22Rv1 (cell line): ENCODE measurements around the gene RNPEP.
A peak's percentile ranks its signal among the peaks of the same experiment; 100 is the strongest.
"Not testable (repeated sequence)": the region's sequence is repeated elsewhere in the genome, so short reads cannot be mapped to it uniquely, and the experiment has no call there.

Experiments used
- H3K27ac ChIP-seq: fragments of 450-650 bp; 2 replicates; pipeline ENCODE4 v1.5.1; 2017
- ZFX ChIP-seq: fragments of 450-650 bp; IDR thresholded peaks from 2 replicates; pipeline ENCODE4 v1.6.1; 2017; ENCODE audit warnings: antibody characterized with exemption, borderline replicate concordance
- TF ChIP-seq, protein P1 (sequence below): fragments of 450-650 bp; IDR thresholded peaks from 2 replicates; pipeline ENCODE4 v1.5.1; 2017; ENCODE audit warnings: mild to moderate bottlenecking

Gene RNPEP, protein sequence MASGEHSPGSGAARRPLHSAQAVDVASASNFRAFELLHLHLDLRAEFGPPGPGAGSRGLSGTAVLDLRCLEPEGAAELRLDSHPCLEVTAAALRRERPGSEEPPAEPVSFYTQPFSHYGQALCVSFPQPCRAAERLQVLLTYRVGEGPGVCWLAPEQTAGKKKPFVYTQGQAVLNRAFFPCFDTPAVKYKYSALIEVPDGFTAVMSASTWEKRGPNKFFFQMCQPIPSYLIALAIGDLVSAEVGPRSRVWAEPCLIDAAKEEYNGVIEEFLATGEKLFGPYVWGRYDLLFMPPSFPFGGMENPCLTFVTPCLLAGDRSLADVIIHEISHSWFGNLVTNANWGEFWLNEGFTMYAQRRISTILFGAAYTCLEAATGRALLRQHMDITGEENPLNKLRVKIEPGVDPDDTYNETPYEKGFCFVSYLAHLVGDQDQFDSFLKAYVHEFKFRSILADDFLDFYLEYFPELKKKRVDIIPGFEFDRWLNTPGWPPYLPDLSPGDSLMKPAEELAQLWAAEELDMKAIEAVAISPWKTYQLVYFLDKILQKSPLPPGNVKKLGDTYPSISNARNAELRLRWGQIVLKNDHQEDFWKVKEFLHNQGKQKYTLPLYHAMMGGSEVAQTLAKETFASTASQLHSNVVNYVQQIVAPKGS

DNA sequence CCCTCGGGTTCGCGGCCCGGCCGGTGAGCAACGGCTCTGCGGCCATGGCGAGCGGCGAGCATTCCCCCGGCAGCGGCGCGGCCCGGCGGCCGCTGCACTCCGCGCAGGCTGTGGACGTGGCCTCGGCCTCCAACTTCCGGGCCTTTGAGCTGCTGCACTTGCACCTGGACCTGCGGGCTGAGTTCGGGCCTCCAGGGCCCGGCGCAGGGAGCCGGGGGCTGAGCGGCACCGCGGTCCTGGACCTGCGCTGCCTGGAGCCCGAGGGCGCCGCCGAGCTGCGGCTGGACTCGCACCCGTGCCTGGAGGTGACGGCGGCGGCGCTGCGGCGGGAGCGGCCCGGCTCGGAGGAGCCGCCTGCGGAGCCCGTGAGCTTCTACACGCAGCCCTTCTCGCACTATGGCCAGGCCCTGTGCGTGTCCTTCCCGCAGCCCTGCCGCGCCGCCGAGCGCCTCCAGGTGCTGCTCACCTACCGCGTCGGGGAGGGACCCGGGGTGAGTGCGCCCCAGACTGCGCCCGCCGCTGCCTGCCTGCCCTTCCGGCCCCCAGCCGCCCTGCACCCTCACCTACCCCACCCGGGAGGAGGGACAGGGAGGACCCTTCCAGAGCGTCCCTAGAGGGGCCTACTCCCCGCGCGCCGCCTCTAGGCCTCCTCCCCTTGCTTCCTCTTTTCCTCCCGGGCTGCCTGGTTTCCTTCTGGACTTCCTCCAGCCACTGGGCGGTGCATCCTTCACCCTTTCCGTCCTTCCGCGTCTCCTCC, at the start of gene RNPEP:
TSS of gene RNPEP (plus strand) at position 26 of the 757 bp plus-strand sequence. CDS start at position 45, 19 bp downstream.
- TF ChIP-seq ZFX, result no peak
- TF ChIP-seq, protein P1, sequence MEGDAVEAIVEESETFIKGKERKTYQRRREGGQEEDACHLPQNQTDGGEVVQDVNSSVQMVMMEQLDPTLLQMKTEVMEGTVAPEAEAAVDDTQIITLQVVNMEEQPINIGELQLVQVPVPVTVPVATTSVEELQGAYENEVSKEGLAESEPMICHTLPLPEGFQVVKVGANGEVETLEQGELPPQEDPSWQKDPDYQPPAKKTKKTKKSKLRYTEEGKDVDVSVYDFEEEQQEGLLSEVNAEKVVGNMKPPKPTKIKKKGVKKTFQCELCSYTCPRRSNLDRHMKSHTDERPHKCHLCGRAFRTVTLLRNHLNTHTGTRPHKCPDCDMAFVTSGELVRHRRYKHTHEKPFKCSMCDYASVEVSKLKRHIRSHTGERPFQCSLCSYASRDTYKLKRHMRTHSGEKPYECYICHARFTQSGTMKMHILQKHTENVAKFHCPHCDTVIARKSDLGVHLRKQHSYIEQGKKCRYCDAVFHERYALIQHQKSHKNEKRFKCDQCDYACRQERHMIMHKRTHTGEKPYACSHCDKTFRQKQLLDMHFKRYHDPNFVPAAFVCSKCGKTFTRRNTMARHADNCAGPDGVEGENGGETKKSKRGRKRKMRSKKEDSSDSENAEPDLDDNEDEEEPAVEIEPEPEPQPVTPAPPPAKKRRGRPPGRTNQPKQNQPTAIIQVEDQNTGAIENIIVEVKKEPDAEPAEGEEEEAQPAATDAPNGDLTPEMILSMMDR, result peak; percentile 47
- peak within 1 kb of the TSS; percentile 88 for H3K27ac ChIP-seq

DNA sequence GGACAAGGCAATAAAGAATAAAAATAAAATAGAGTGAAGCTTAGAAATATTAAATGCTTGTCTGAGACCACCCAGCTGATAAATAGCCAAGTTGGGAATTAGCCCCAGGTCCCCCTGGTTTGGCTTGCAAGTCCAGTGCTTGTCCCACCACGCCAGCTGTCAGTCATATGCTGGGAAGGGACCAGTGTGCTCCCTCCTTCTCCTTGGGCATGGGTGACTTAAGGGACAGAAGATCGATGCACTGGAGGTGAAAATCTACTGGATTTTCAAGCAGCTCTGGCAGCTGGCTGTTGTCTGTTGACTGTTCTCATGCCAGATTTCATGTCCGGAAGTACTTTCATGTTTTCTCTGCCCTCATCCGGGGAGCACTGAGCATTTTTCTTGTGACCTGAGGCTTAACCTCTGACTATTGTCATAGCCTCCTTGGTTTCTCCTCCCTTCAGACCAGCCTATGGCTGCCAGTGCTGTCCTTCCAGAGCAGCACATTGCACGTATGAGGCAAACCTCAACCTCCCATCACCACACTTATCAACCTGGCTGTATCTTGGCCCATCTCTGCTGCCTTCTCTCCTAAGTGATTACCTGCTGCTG, 48.5 kb upstream of the RNPEP start:
- H3K27ac ChIP-seq, result no peak overlapping the region
- TF ChIP-seq, protein P1, result no peak
- TF ChIP-seq ZFX, result no peak

DNA sequence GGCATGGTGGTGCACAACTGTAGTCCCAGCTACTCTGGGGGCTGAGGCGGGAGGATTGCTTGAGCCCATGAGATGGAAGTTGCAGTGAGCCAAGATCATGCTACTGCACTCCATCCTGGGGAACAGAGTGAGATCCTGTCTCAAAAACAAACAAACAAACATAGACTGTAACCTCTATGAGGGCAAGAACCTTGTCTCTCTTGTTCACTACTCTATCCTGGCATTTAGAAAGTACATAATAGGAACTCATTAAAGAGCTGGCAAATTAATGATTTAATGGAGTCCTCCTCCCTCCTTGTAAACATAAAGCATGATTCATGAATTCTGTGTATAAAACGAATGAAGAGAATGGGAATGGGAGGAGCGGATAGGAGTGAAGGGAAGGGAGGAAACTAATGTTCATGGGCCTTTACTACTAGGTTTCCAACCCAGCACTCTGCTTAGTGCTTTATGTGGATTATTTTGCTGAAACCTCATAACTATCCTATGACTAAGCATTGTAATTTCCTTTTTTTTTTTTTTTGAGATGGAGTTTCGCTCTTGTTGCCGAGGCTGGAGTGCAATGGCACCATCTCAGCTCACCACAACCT, 44.7 kb upstream of the RNPEP start:
- TF ChIP-seq, protein P1, result no peak
- TF ChIP-seq ZFX, result no peak
- H3K27ac ChIP-seq, result no peak overlapping the region

DNA sequence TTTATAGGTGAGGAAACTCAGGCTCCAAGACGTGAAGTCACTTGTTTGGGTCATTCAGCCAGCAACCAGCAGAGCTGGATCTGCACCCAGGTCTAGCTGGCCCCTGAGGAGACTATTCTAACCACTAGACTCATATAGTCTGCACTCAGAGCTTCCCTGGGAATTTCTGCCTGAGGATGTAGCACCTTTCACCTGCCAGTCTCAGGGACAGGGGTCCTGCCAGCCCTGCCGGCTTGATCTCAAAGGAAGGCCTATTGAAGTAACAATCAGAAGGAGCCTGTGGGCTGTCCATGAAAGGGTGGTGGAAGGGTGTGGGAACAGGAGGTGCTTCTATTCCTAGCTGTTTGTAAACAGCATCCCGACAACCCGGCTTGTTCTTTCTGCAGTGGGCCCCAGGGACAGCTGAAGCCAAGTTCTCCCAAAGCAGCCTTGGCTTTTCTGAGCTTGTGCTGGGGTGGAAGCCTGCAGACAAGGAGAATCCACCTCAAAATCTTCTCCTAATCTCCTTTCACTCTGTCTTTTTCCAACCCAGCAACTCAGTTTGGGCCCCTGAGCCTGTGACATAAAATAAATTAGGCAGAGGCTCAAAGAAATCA, 43.9 kb upstream of the RNPEP start:
- TF ChIP-seq ZFX, result no peak
- TF ChIP-seq, protein P1, result no peak
- no peak overlapping the region for H3K27ac ChIP-seq

DNA sequence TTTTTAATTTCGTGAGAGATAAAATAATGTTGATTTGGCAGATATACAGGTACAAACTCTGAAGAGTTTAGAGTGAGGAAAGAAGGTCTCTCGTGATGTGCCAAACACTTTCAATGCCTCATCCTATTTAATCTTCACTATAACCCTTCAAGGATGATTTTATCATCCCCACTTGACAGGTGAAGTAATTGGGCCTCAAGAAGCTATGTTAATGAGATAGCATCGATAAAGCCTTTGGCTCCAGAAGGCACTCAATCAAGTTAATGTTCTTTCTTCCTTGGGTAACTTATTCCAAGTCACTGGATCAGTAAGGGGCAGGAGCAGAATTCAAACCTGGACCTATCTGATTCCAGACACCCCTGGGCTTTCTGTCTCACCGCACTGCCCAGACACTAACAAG, 43.3 kb upstream of the RNPEP start:
- H3K27ac ChIP-seq, result no peak overlapping the region
- no peak for TF ChIP-seq ZFX
- TF ChIP-seq, protein P1, result no peak

DNA sequence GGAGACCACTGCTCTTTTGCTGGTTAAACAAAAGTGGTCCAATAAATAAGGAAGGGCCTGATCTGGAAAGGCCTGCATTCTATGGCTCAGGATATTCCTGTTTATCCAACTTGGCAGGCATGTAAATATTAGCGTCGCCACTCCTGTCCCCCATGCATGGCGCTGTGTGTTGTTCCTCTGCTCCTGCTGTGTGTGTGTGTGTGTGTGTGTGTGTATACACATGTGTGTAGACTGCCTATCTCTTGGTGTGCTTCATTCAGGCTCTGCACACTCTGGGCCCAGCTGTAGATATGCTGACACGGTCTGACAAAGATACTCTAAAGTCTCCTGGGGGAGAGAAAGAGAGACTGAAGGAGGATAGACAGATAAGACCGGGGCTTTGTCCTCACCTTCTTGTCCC, 42.9 kb upstream of the RNPEP start:
- H3K27ac ChIP-seq, result no peak overlapping the region
- no peak for TF ChIP-seq ZFX
- TF ChIP-seq, protein P1, result no peak

DNA sequence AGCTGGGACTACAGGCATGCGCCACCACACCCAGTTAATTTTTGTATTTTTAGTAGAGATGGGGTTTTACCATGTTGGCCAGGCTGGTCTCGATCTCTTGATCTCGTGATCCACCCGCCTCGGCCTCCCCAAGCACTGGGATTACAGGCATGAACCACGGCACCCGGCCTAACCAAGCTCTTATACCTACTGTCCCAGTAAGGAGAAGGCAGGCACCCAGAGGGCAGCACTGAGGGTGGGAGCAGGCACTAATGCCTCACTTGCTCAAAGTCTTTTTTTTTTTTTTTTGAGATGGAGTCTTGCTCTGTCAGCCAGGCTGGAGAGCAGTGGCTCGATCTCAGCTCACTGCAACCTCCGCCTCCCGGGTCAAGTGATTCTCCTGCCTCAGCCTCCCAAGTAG, 42.1 kb upstream of the RNPEP start:
- not testable (repeated sequence) for H3K27ac ChIP-seq
